ENCODE measurements around the gene THAP12.

The THAP12 gene

DNA sequence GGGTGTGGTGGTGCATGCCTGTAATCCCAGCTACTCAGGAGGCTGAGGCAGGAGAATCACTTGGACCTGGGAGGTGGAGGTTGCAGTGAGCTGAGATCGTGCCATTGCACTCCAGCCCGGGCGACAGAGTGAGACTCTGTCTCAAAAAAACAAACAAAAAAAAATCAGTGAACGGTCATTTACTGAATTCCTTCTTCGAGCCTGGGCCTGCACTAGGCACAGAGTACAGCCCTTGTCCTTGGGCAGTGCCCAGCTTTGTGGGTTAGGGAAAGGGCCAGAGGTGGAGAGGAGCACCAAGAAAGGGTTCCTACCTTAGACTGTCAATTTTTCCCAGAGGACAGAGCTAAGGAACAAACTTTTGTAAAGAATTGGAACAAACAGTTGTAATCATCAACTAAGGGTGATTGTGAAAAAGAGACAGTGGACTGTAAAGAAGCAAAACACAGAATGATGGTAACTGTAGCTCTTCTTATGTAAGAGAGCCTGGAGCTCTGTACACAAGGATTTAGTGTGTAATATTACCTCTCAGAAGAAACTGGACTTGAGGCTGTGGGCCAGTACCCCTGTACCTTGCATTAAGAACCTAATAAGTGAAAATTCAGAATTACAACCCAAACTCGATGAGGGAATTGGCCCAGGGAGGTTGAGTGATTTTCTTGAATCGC lies 11.0 kb upstream of the THAP12 start:
- TF ChIP-seq, protein P1, sequence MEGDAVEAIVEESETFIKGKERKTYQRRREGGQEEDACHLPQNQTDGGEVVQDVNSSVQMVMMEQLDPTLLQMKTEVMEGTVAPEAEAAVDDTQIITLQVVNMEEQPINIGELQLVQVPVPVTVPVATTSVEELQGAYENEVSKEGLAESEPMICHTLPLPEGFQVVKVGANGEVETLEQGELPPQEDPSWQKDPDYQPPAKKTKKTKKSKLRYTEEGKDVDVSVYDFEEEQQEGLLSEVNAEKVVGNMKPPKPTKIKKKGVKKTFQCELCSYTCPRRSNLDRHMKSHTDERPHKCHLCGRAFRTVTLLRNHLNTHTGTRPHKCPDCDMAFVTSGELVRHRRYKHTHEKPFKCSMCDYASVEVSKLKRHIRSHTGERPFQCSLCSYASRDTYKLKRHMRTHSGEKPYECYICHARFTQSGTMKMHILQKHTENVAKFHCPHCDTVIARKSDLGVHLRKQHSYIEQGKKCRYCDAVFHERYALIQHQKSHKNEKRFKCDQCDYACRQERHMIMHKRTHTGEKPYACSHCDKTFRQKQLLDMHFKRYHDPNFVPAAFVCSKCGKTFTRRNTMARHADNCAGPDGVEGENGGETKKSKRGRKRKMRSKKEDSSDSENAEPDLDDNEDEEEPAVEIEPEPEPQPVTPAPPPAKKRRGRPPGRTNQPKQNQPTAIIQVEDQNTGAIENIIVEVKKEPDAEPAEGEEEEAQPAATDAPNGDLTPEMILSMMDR (IDR thresholded peaks at IDR 0.05): no peak
- no peak overlapping the region for H3K4me3 ChIP-seq (ENCODE audit: low read depth, low read length)
- no peak overlapping the region for H3K27ac ChIP-seq
- no peaks in the 10 kb centered on the region for H3K79me2 ChIP-seq
- H3K4me2 ChIP-seq (ENCODE audit: low read length): no peak overlapping the region
- H3K4me1 ChIP-seq: no peaks in the 10 kb centered on the region
- no peak overlapping the region for H3K9ac ChIP-seq
- no peaks in the 10 kb centered on the region for H3K9me3 ChIP-seq (ENCODE audit: control insufficient read depth, low read length)
- H3K36me3 ChIP-seq (ENCODE audit: control insufficient read depth, insufficient read depth, low read length): no peaks in the 10 kb centered on the region
- H3K27me3 ChIP-seq (ENCODE audit: control insufficient read depth, insufficient read depth, low read length): no peaks in the 10 kb centered on the region
- no peak overlapping the region for H2AFZ ChIP-seq

- Histone ChIP-seq H3K36me3 (ENCODE audit: control insufficient read depth, insufficient read depth, low read length) (no peaks in the 10 kb centered on the region), H3K4me1 (no peaks in the 10 kb centered on the region), H3K27me3 (ENCODE audit: control insufficient read depth, insufficient read depth, low read length) (no peaks in the 10 kb centered on the region), H3K4me2 (ENCODE audit: low read length) (no peak overlapping the region), H2AFZ (no peak overlapping the region), H3K4me3 (ENCODE audit: low read depth, low read length) (no peak overlapping the region), H3K9me3 (ENCODE audit: control insufficient read depth, low read length) (no peaks in the 10 kb centered on the region), H3K79me2 (no peaks in the 10 kb centered on the region), H3K9ac (no peak overlapping the region), H3K27ac (no peak overlapping the region)
- TF ChIP-seq, protein P1 (IDR thresholded peaks at IDR 0.05): no peak
These were observed 10.1 kb upstream of the THAP12 start for GRCh38 chr11:76391021-76391420.

DNA sequence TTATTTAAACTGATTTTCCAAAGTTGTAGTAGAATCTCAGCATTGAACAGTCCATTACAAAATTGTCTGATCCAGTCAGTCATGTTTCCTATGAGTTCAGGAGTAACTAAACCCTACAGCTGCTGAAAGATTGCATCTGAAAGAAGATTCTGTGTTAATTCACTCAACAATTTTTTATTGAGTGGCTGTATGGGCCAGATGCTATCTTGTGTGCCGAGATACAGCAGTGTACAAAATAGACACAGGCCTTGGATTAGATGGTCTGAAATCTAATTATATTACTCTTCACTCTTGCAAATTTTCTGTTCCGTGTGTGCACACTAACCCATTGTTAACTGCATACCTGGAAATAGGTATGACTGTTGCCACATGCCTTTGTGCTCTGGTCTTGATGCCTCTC lies 7.5 kb upstream of the THAP12 start:
- no peak overlapping the region for H3K4me3 ChIP-seq (ENCODE audit: low read depth, low read length)
- no peaks in the 10 kb centered on the region for H3K4me1 ChIP-seq
- no peak overlapping the region for H3K27ac ChIP-seq
- H3K9ac ChIP-seq: no peak overlapping the region
- H3K79me2 ChIP-seq: no peaks in the 10 kb centered on the region
- H2AFZ ChIP-seq: no peak overlapping the region
- TF ChIP-seq, protein P1 (IDR thresholded peaks at IDR 0.05): no peak
- H3K36me3 ChIP-seq (ENCODE audit: control insufficient read depth, insufficient read depth, low read length): no peaks in the 10 kb centered on the region
- no peak overlapping the region for H3K4me2 ChIP-seq (ENCODE audit: low read length)
- no peaks in the 10 kb centered on the region for H3K27me3 ChIP-seq (ENCODE audit: control insufficient read depth, insufficient read depth, low read length)
- no peaks in the 10 kb centered on the region for H3K9me3 ChIP-seq (ENCODE audit: control insufficient read depth, low read length)

- H2AFZ ChIP-seq: no peak overlapping the region
- H3K9me3 ChIP-seq (ENCODE audit: control insufficient read depth, low read length): no peaks in the 10 kb centered on the region
These were observed 5.0 kb upstream of the THAP12 start for GRCh38 chr11:76385903-76386302.

More at GRCh38 chr11:76385903-76386302, 5.0 kb upstream of the THAP12 start:
- Histone ChIP-seq H3K4me2 (ENCODE audit: low read length) (no peak overlapping the region), H3K36me3 (ENCODE audit: control insufficient read depth, insufficient read depth, low read length) (no peaks in the 10 kb centered on the region), H3K9ac (no peak overlapping the region), H3K79me2 (peaks cover 2% of the 10 kb centered on the region), H3K4me3 (ENCODE audit: low read depth, low read length) (no peak overlapping the region), H3K27me3 (ENCODE audit: control insufficient read depth, insufficient read depth, low read length) (no peaks in the 10 kb centered on the region), H3K27ac (no peak overlapping the region), H3K4me1 (peaks cover 5% of the 10 kb centered on the region)
- TF ChIP-seq, protein P1 (IDR thresholded peaks at IDR 0.05): no peak
